Measurements from ENCODE around the gene QSOX1. TPM values are rescaled to one million over a fixed set of nuclear protein-coding genes. Genes with fewer than 3 reads are reported as not detected.

Gene QSOX1
- polyA plus RNA-seq, 1 donor, result 50.2 TPM

- no peak for DNase-seq
Measured at GRCh38 chr1:180168786-180169639, 14.3 kb downstream of the QSOX1 start.

GRCh38 chr1:180169640-180170195 is 15.0 kb downstream of the QSOX1 start:
- no peak for DNase-seq

- no peak for DNase-seq
Measured at GRCh38 chr1:180170546-180171151, 16.0 kb downstream of the QSOX1 start.

- no peak for DNase-seq
Measured at GRCh38 chr1:180171691-180172090, 17.0 kb downstream of the QSOX1 start.

GRCh38 chr1:180173451-180173850 is 18.8 kb downstream of the QSOX1 start:
- DNase-seq, result no peak

GRCh38 chr1:180173952-180174351 is 19.3 kb downstream of the QSOX1 start:
- DNase-seq, result no peak

- no peak for DNase-seq
Measured at GRCh38 chr1:180175291-180175690, 20.6 kb downstream of the QSOX1 start.

GRCh38 chr1:180175806-180176205 is 21.1 kb downstream of the QSOX1 start:
- no peak for DNase-seq

- no peak for DNase-seq
Measured at GRCh38 chr1:180176965-180177364, 22.3 kb downstream of the QSOX1 start.

GRCh38 chr1:180177931-180178330 is 23.3 kb downstream of the QSOX1 start:
- DNase-seq, result no peak

GRCh38 chr1:180178511-180179161 is 24.0 kb downstream of the QSOX1 start:
- DNase-seq, result peak; percentile 52

- no peak for DNase-seq
Measured at GRCh38 chr1:180179162-180179957, 24.7 kb downstream of the QSOX1 start.

- no peak for DNase-seq
Measured at GRCh38 chr1:180181048-180181447, 26.4 kb downstream of the QSOX1 start.

- no peak for DNase-seq
Measured at GRCh38 chr1:180181996-180182642, 27.4 kb downstream of the QSOX1 start.

GRCh38 chr1:180182643-180183311 is 28.1 kb downstream of the QSOX1 start:
- no peak for DNase-seq

- no peak for DNase-seq
Measured at GRCh38 chr1:180183426-180183825, 28.8 kb downstream of the QSOX1 start.

- DNase-seq, result no peak
Measured at GRCh38 chr1:180184041-180184440, 29.4 kb downstream of the QSOX1 start.

- DNase-seq, result no peak
Measured at GRCh38 chr1:180185281-180185680, 30.6 kb downstream of the QSOX1 start.

- DNase-seq, result no peak
Measured at GRCh38 chr1:180185971-180186645, 31.4 kb downstream of the QSOX1 start.

GRCh38 chr1:180186831-180187230 is 32.2 kb downstream of the QSOX1 start:
- no peak for DNase-seq
